ENCODE data around the gene RNF183.
A peak's percentile ranks its signal among the peaks of the same experiment; 100 is the strongest.

Gene RNF183

DNA sequence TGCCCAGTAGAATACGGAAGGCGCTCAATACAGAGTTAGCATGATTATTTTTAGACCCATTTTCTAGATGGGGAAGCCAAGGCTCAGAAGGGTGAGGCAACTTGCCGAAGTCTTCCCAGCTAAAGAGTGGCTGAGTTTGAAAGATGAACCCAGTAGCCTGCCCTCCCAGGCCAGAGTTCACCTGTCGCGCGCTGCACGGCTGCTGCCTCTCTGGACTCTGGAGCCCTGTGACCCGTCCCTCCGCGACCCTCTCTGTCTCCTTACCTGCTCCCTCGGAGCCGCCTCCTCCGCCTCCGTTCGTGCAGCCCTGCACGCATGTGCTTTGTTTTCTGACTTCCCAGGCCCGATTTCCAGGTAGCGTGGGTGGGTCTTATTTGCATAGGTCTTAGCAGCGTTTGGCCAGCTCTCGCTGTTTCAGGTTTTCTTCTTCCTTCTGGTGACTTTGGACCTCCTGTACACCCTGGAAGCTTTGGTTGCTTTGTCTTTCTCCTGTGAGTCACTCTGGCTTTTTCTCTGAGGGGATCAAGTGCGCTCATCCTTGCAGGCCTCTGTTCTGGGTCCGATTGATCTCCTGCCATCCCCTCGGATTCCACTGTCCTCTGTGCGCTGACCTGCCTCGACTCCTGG, at the start of gene RNF183:
TSS of gene RNF183 (minus strand) at position 585 of the 627 bp plus-strand sequence. CDS start 5,192 bp downstream, outside the sequence.
- DNase-seq (ENCODE audit: low spot score): no peak

GRCh38 chr9:113352411-113352810, 49.2 kb upstream of the RNF183 start:
- no peak for DNase-seq (ENCODE audit: low spot score)

DNA sequence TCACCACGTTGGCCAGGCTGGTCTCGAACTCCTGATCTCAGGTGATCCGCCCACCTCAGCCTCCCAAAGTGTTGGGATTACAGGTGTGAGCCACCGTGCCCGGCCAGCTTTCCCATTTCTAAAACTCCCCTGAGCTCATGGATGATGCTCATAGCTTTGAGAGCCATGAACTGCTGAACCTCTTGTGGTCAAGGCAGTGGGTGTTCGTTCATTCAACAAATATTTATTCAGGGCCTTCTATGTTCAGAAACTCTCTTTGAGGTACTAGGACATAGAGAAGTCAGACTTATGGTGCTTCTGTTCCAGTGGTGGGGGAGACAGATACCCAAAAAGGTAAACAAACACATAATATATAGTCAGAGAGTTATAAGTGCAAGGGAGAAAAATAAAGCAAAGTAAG, 48.8 kb upstream of the RNF183 start:
- no peak for DNase-seq (ENCODE audit: low spot score)

- no peak for DNase-seq (ENCODE audit: low spot score)
These were observed 47.8 kb upstream of the RNF183 start for GRCh38 chr9:113350937-113351336.

- no peak for DNase-seq (ENCODE audit: low spot score)
These were observed 47.0 kb upstream of the RNF183 start for GRCh38 chr9:113350107-113350661.

DNA sequence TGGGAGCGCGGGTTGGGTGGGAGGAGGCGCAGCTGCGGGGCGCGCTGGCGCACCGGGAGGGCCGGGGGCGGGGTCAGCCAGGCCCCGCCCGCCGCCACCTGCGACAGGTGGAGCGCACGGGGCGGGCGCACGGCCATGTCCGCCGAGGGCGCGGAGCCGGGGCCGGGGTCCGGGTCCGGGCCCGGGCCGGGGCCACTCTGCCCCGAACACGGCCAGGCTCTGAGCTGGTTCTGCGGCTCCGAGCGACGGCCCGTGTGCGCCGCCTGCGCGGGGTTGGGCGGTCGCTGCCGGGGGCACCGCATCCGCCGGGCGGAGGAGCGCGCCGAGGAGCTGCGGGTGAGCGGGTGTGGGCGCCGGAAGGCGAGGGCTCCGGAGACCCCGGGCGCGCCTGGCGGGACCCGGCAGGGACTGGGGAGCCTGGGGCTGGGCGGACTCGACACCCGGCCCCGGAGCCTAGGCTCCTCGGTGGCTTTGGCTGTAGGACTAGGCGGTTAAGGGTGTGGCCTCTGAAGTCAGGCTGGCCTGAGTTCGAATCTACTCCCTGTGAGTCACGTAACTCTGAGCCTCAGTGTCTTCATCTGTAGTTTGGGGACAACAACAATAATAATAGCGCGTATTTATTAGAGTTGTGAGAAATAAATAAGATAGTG, 46.4 kb upstream of the RNF183 start, which contains the start of gene BSPRY:
TSS of gene BSPRY (plus strand) at position 97 of the 650 bp plus-strand sequence. CDS start at position 136, 39 bp downstream.
- no peak for DNase-seq (ENCODE audit: low spot score)

- DNase-seq (ENCODE audit: low spot score): no peak
These were observed 45.9 kb upstream of the RNF183 start for GRCh38 chr9:113349066-113349444.

- DNase-seq (ENCODE audit: low spot score): no peak
These were observed 45.3 kb upstream of the RNF183 start for GRCh38 chr9:113348437-113348836.

DNA sequence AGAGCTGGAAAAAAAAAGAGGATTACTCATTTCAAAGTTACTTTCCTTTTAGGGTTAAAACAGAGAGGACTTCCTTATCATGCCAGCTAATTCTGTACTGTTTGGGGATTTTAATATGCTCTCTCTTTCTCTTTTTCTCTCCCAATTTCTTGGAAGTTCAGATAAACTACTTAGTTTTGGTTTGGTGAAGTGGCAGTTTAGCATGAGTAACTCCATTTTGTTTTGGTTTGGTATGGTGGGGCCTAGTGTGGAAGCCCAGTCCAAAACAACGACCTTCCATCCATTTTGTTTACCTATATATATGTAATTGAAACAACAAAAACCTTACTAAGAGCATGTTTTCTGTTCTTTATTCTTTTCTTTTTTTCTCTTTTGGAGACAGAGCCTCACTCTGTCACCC, 42.5 kb upstream of the RNF183 start:
- no peak for DNase-seq (ENCODE audit: low spot score)

- no peak for DNase-seq (ENCODE audit: low spot score)
These were observed 42.0 kb upstream of the RNF183 start for GRCh38 chr9:113345190-113345589.

DNA sequence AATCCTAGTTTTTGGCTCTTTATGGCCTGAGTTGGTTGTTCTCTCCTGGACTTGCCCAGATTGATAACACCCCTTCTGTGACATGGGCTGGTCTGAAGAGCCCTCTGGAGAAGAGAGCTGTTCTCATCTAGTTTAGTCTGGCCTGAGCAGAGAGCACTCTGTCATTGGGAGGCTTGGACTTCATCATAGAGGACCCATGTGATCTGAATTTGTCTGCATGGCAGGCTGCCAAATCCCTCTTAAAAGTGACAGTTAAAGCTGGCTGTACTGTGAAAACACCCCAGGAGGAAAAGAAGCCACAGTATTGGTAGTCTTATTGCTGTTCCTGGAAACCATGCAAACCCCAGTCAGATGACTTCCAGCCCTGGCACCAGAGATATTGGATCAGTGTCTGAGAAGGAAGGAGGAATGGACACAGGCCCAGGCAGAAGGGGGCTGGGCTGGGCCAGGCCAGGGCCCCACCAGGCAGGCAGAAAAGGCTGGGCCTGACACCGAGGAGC, 40.6 kb upstream of the RNF183 start:
- no peak for DNase-seq (ENCODE audit: low spot score)

- no peak for DNase-seq (ENCODE audit: low spot score)
These were observed 38.7 kb upstream of the RNF183 start for GRCh38 chr9:113341712-113342410.

- DNase-seq (ENCODE audit: low spot score): peak; percentile 81
These were observed 37.0 kb upstream of the RNF183 start, which contains the start of gene WDR31 for GRCh38 chr9:113340011-113340699. TSS of gene WDR31 (minus strand) at chr9:113340275. CDS start at chr9:113332022, 8,253 bp downstream.

DNA sequence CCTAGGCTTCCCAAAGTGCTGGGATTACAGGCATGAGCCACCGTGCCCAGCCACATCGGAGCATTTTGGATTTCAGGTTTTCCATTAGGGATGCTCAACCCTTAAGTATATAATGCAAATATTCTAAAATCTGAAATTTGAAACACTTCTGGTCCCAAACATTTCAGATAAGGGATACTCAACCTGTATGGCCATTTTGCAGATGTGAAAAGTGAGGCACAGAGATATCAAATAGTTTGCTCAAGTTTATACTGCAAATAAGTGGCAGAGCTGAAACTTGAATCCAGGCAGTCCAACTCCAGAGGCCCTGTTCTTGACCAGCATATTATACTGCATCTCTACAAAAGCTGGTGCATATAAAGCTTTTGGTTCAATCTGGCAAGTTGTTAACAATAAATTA, 34.5 kb upstream of the RNF183 start:
- DNase-seq (ENCODE audit: low spot score): no peak

DNA sequence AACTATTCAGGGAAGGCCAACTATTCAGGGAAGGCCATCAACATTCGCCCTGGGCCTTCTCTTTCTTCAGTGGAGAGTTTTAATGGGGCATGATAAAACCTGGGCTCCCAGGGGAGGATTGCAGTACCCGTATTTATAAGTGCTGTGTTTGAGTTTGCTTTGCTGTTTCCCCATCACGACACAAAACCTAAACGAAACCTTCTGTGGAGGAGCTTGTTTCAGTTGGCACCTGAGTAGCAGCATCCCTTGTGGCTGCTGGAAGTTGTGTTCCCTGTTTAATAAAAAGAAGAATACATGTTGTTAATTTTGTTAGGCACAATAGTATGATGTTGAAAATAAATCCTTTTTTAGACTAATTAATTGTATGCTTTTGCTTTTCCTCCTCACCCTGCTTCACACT, 28.6 kb upstream of the RNF183 start:
- no peak for DNase-seq (ENCODE audit: low spot score)

DNA sequence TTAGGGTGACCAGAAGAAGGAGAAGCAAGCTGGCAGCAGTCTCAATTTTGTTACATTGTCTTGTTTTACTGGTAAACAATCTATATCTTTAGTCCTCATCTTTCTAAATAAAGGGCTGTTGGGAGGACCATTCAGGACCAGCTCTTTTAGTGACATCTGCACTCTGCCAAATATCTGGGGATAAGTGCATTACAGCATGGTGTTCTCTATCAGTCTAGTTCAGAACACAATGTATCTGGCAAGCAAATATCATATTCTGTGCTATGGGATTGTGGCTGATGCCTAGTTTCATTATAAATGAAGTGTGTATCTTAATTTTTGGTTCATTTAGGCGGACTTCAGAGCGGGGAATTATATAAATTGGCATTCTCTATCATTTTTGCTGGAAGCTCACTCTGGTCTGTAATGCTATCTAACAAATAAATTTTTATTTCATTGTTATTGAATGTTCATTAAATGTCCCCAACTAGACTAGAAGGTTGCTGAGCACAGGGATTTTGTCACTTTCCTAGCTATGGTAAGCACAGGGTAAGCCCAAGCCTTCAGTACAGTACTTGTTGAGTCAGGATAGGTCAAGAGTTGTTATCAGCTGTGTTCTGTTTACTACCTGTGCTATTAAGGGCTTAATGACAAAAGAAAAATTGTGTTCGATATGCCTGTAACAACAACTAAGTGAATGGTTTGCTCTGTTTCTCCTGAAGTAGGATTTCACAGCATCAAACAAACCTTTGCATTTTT, 25.0 kb upstream of the RNF183 start:
- no peak for DNase-seq (ENCODE audit: low spot score)

DNA sequence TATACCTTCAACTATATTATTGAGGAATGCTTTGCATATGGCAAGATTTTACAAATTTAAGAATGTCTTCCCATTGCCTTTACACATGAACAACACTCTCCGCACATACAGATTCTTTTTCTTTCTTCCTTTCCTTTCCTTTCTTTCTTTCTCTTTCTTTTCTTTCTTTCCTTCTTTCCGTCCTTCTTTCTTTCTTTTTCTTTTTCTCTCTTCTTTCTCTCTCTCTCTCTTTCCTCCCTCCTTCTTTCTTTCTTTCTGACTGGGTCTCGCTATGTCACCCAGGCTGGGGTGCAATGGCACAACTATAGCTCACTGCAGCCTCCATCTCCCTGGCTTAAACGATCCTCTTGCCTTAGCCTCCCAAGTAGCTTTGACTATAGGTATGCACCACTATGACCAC, 23.1 kb upstream of the RNF183 start:
- DNase-seq (ENCODE audit: low spot score): no peak

- DNase-seq (ENCODE audit: low spot score): no peak
These were observed 19.5 kb upstream of the RNF183 start for GRCh38 chr9:113322671-113323070.

- no peak for DNase-seq (ENCODE audit: low spot score)
These were observed 16.9 kb upstream of the RNF183 start for GRCh38 chr9:113320051-113320450.

DNA sequence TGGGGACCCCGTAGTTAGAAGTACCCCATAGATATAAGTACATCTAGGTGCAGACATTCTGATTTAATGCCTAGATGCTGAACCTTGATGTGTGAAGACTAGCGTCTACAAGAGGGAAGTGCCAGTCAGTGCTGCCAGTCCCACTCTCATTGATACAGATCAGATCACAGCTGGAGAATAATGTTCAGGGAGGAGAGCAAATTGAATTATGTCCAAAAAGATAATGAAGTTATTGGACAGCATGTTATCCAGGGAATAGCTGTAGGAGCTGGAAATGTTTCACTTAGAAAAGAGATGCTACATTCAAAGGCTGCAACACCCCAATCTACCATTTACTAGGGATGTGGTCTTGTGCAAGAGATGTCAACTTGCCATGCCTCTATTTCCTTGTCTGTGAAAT, 15.9 kb upstream of the RNF183 start:
- DNase-seq (ENCODE audit: low spot score): no peak

GRCh38 chr9:113317777-113318176, 14.6 kb upstream of the RNF183 start:
- no peak for DNase-seq (ENCODE audit: low spot score)
